ENCODE data around the gene ZRSR2. TPM values are rescaled to one million over a fixed set of nuclear protein-coding genes. Genes with fewer than 3 reads are reported as not detected.
A peak's percentile ranks its signal among the peaks of the same experiment; 100 is the strongest.

Gene ZRSR2
- total and polyA plus RNA-seq, 2 of the 13 experiments (the other 11 are each of a cell fraction or from before 2014, with no cell fraction given) = 3.6 to 4.9 TPM

- POLR2A ChIA-PET = no interaction called here
- DNase-seq (ENCODE audit: low spot score) = peak; percentile 54
- in situ Hi-C loops (cut with HindIII; ENCODE audit: extremely low pct_ligation_motif_present, low pct_unique_long_range_greater_than_20kb) = no loop called here
- peak; percentile 62 for ATAC-seq
- H3K9ac ChIP-seq (ENCODE audit: insufficient read depth, low read depth, low read length) = no peak overlapping the region
- H4K20me1 ChIP-seq (ENCODE audit: insufficient read depth, low read length) = peaks cover 2% of the 10 kb centered on the region; the same call in 1 of the 2 replicates
- H3K4me2 ChIP-seq (ENCODE audit: low read depth, low read length) = no peak overlapping the region
- WGBS (ENCODE audit: low lambda C conversion rate) = 1% methylated on average over 4 of the region's 4 CpGs
- H3K27ac ChIP-seq (ENCODE audit: extremely low read length, insufficient read depth, low read length) = no peak overlapping the region
- intact Hi-C loops (cut with micrococcal nuclease; ENCODE audit: unreplicated experiment) = no loop called here
- no peaks in the 10 kb centered on the region for H3K9me3 ChIP-seq (ENCODE audit: low read length)
- FAIRE-seq = peak; percentile 66
- no peaks in the 10 kb centered on the region for H3K27me3 ChIP-seq (ENCODE audit: control insufficient read depth in 1 of 2, insufficient read depth in 2 of 2, low read length in 2 of 2)
- H3K79me2 ChIP-seq (ENCODE audit: insufficient read depth, low read length) = no peaks in the 10 kb centered on the region
- CTCF ChIA-PET (ENCODE audit: low intra/inter-chr PET ratio, low total read pairs) = no interaction called here
- H3K4me1 ChIP-seq (ENCODE audit: insufficient read depth, low read length) = peaks cover 16% of the 10 kb centered on the region
- H3K36me3 ChIP-seq (replicated peaks in 1 of 2; ENCODE audit: control insufficient read depth in 1 of 2, insufficient read depth in 2 of 2, low read length in 2 of 2) = no peaks in the 10 kb centered on the region
- H2AFZ ChIP-seq (ENCODE audit: low read length) = no peak overlapping the region
- no TSS peak for BruUV-seq (replicated peaks)
- no peak overlapping the region for H3K4me3 ChIP-seq (replicated peaks in 1 of 3; ENCODE audit: insufficient read depth in 1 of 3, low read depth in 2 of 3, low read length in 3 of 3)
- TF ChIP-seq SIN3A (IDR thresholded peaks at IDR 0.05; ENCODE audit: borderline replicate concordance, low read depth, low read length) (no peak), SYNCRIP (IDR thresholded peaks at IDR 0.05; ENCODE audit: insufficient read depth, low read depth, low read length) (no peak), ZNF225 (CRISPR knock-in tag; IDR thresholded peaks at IDR 0.05) (no peak), RFXANK (CRISPR knock-in tag; IDR thresholded peaks at IDR 0.05) (no peak), ZNF839 (CRISPR knock-in tag; IDR thresholded peaks at IDR 0.05; ENCODE audit: borderline replicate concordance) (no peak), TBP (CRISPR knock-in tag; IDR thresholded peaks at IDR 0.05) (no peak), RBM39 (IDR thresholded peaks at IDR 0.05; ENCODE audit: low read depth, low read length, poor library complexity, severe bottlenecking) (no peak), ZFYVE20 (CRISPR knock-in tag; IDR thresholded peaks at IDR 0.05; ENCODE audit: borderline replicate concordance, low read depth) (no peak), MXD4 (CRISPR knock-in tag; IDR thresholded peaks at IDR 0.05) (no peak), KMT2A (CRISPR knock-in tag; IDR thresholded peaks at IDR 0.05) (no peak), IKZF1 (IDR thresholded peaks at IDR 0.05) (no peak), KDM5B (CRISPR knock-in tag; IDR thresholded peaks at IDR 0.05; ENCODE audit: borderline replicate concordance) (no peak), ZNF543 (CRISPR knock-in tag; IDR thresholded peaks at IDR 0.05) (no peak), CEBPB (IDR thresholded peaks at IDR 0.05; ENCODE audit: borderline replicate concordance, low read depth, low read length) (peak; percentile 88)
- TF ChIP-seq, protein P1, sequence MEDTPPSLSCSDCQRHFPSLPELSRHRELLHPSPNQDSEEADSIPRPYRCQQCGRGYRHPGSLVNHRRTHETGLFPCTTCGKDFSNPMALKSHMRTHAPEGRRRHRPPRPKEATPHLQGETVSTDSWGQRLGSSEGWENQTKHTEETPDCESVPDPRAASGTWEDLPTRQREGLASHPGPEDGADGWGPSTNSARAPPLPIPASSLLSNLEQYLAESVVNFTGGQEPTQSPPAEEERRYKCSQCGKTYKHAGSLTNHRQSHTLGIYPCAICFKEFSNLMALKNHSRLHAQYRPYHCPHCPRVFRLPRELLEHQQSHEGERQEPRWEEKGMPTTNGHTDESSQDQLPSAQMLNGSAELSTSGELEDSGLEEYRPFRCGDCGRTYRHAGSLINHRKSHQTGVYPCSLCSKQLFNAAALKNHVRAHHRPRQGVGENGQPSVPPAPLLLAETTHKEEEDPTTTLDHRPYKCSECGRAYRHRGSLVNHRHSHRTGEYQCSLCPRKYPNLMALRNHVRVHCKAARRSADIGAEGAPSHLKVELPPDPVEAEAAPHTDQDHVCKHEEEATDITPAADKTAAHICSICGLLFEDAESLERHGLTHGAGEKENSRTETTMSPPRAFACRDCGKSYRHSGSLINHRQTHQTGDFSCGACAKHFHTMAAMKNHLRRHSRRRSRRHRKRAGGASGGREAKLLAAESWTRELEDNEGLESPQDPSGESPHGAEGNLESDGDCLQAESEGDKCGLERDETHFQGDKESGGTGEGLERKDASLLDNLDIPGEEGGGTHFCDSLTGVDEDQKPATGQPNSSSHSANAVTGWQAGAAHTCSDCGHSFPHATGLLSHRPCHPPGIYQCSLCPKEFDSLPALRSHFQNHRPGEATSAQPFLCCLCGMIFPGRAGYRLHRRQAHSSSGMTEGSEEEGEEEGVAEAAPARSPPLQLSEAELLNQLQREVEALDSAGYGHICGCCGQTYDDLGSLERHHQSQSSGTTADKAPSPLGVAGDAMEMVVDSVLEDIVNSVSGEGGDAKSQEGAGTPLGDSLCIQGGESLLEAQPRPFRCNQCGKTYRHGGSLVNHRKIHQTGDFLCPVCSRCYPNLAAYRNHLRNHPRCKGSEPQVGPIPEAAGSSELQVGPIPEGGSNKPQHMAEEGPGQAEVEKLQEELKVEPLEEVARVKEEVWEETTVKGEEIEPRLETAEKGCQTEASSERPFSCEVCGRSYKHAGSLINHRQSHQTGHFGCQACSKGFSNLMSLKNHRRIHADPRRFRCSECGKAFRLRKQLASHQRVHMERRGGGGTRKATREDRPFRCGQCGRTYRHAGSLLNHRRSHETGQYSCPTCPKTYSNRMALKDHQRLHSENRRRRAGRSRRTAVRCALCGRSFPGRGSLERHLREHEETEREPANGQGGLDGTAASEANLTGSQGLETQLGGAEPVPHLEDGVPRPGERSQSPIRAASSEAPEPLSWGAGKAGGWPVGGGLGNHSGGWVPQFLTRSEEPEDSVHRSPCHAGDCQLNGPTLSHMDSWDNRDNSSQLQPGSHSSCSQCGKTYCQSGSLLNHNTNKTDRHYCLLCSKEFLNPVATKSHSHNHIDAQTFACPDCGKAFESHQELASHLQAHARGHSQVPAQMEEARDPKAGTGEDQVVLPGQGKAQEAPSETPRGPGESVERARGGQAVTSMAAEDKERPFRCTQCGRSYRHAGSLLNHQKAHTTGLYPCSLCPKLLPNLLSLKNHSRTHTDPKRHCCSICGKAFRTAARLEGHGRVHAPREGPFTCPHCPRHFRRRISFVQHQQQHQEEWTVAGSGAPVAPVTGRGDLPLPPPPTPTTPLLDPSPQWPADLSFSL (CRISPR knock-in tag; IDR thresholded peaks at IDR 0.05) = no peak
- TF ChIP-seq, protein P2, sequence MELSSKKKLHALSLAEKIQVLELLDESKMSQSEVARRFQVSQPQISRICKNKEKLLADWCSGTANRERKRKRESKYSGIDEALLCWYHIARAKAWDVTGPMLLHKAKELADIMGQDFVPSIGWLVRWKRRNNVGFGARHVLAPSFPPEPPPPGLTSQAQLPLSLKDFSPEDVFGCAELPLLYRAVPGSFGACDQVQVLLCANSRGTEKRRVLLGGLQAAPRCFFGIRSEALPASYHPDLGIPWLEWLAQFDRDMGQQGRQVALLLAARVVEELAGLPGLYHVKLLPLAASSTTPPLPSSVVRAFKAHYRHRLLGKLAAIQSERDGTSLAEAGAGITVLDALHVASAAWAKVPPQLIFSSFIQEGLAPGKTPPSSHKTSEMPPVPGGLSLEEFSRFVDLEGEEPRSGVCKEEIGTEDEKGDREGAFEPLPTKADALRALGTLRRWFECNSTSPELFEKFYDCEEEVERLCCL (CRISPR knock-in tag; IDR thresholded peaks at IDR 0.05; ENCODE audit: borderline replicate concordance) = no peak
- TF ChIP-seq, protein P3, sequence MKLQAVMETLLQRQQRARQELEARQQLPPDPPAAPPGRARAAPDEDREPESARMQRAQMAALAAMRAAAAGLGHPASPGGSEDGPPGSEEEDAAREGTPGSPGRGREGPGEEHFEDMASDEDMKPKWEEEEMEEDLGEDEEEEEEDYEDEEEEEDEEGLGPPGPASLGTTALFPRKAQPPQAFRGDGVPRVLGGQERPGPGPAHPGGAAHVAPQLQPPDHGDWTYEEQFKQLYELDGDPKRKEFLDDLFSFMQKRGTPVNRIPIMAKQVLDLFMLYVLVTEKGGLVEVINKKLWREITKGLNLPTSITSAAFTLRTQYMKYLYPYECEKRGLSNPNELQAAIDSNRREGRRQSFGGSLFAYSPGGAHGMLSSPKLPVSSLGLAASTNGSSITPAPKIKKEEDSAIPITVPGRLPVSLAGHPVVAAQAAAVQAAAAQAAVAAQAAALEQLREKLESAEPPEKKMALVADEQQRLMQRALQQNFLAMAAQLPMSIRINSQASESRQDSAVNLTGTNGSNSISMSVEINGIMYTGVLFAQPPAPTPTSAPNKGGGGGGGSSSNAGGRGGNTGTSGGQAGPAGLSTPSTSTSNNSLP (IDR thresholded peaks at IDR 0.05; ENCODE audit: low read depth, low read length) = no peak
Observed at GRCh38 chrX:15745179-15745578, 45.1 kb upstream of the ZRSR2 start.

Measured in HepG2 (cell line).